HG02610 (cell line): ENCODE data around the gene RDM1.

Source experiments
- ATAC-seq: cut with Tn5 transposase; IDR thresholded peaks from one replicate; pipeline ENCODE4 v1.9.1; 2021; ENCODE audit warnings: mild to moderate bottlenecking, moderate library complexity; ENCODE audit not compliant: unreplicated experiment

The RDM1 gene

GRCh38 chr17:35875072-35875799 lies 55.3 kb downstream of the RDM1 start:
- no peak for ATAC-seq

DNA sequence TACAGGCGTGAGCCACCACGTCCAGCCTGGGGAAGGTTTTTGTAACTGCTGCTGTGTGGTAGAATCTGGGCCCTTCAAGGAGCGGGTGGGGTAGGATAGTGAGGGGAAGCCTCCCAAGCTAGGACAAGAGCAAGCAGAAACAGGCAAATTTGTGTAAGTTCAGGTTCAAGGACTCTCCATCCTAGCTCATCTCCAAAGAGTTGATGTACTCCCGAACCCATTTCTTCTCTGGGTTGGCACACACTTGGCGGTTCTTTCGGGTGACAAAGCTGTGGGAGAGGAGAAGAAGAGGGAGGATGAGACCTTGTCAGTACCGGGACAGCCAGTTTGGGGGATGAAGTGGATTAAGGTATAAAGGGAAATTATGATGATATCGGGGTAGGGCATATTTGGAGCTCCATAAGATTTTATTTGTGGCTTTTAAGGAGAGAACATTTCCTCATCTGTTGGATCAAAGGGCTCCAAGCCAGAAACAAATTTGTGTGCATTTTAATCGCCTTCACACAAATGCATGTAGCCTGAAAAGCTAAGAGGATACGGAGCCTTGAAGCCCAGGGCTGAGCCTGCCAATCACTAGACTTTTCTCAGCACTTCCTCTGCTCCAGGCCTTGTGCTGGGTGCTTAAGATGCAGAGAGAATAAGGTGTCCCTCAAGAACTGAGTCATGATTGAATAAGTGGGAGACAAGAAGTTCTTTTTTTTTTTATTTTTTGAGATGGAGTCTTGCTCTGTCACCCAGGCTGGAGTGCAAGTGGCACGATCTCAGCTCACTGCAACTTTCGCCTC lies 58.2 kb downstream of the RDM1 start:
- no peak for ATAC-seq

DNA sequence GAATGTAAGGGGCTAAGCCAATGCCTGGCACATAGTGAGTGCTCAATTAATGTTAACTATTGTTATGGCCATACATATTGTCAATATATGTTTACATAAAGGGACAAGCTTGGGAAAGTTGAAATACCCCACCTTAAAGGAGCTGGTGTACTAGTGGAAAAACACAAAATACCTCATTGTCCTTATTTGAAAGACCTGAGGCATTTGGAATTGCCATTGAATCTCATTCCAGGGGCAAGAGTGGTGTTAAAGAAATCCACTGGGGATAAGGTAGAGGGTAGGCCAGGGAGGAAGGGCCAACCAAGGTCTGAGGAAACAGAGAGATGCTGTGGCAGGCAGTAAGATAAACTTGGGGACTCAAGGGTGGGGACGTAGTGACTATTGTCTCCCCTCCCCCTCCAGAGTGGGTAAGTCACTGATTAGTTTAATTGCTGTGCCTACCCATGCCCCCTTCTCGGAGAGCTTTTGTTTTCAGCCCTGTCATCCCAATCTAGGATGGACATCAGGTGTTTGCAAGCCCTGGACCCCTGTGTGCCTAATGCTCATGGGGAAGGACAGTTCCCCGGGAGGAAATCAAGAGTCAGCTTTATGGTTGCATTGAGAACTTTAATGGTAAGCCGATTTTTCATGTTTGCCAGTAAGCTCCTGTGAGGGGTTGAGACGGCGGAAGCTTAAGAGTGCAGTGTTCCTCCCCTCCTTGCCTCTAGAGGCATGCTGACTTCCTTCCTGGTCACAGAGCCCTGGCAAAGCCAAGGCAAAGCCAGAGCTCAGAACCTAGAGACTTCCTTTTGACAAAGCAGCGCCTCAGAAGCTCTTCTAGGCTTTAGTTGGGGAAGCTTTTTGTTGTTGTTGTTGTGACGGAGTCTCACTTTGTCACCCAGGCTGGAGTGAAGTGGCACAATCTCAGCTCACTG lies 59.4 kb downstream of the RDM1 start:
- ATAC-seq: no peak

GRCh38 chr17:35868737-35869136 lies 61.8 kb downstream of the RDM1 start, which contains the start of gene HEATR9:
Gene HEATR9 (minus strand): TSS chr17:35868891. CDS start chr17:35868742, 149 bp downstream.
- ATAC-seq: no peak
